ENCODE data around the gene CHST7. TPM values are rescaled to one million over a fixed set of nuclear protein-coding genes. Genes with fewer than 3 reads are reported as not detected.

CHST7 gene
- total RNA-seq, 4 donors from 2014 or later: 11.5 to 36.4 (median 19.6) TPM

DNA sequence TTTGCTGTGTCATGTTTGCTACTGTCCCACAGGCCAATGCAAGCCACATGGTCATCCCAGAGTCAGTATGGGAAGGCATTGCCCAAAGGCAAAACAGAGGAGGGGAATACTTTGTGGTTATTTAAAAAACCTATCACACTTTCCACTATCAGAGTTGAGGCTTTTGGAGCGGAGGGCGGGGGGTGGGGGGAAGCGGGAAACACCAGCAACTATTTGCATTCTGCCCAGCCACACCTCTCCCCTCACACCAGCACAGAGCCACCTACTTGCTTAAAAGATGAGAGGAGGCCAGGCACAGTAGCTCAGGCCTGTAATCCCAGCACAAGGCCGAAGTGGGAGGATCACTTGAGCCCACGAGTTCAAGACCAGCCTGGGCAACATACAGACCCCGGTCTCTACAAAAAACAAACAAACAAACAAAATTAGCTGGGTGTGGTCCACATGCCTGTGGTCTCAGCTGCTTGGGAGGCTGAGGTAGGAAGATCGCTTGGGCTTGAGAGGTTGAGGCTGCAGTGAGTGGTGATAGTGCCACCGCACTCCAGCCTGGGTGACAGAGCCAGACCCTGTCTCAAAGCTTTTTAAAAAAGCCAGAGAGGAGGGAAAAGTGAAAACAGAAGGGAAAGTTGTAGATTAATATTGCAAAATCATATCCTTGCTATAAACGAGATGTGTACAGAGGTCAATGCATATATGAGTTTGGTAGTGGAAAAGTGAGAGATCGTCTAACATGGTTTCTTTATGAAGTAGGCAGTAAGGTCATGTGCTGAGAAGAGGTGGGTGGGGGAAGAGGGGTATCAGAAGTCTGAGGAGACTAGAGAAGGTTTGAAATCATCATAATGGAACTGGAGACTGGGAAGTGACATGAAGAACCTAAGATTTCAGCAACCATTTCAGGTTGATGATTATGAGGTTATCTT lies 1.9 kb upstream of the CHST7 start:
- WGBS, 2 donors: 81 to 86% methylated on average over 10 of the region's 10 CpGs
- no peak overlapping the region for H3K4me3 ChIP-seq (ENCODE audit: low read depth, poor library complexity, severe bottlenecking)
- intact Hi-C loops (cut with DNase I; ENCODE audit: low total_unique reads): no loop called here
- TF ChIP-seq, protein P1, sequence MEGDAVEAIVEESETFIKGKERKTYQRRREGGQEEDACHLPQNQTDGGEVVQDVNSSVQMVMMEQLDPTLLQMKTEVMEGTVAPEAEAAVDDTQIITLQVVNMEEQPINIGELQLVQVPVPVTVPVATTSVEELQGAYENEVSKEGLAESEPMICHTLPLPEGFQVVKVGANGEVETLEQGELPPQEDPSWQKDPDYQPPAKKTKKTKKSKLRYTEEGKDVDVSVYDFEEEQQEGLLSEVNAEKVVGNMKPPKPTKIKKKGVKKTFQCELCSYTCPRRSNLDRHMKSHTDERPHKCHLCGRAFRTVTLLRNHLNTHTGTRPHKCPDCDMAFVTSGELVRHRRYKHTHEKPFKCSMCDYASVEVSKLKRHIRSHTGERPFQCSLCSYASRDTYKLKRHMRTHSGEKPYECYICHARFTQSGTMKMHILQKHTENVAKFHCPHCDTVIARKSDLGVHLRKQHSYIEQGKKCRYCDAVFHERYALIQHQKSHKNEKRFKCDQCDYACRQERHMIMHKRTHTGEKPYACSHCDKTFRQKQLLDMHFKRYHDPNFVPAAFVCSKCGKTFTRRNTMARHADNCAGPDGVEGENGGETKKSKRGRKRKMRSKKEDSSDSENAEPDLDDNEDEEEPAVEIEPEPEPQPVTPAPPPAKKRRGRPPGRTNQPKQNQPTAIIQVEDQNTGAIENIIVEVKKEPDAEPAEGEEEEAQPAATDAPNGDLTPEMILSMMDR (IDR thresholded peaks at IDR 0.05): no peak
- no peak for TF ChIP-seq POLR2A (IDR thresholded peaks at IDR 0.05)
- peak in 1 of 2 donors; percentile 14 for DNase-seq (ENCODE audit: low spot score in 2 of 2)

DNA sequence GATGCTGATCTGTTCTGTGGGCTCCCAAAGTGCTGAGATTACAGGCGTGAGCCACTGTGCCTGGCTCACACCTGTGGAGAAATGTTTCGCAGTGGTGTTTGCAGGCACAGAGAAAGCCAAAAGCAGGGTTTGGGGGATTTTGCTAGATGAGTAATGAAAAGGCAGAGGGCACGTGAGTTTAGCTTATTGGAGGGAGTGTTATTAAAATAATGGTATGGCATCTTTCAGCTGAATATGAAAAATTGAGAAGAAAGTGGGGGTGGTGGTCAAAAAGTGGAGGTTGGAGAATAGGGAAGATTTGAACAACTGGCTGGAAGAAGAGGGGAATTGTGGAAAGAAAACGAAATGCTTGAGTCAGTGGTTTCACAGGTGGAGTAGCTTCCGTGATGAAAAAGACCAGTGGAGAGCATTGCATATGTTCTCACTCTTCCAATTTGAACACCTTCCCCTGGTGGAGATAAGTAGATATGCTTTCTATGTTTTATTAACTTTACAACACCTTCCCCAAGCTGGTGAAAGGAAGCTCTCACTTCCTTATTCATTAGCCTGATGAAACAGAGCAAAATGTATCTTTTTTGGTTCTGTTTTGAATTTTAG lies 1.1 kb upstream of the CHST7 start:
- intact Hi-C loops (cut with DNase I; ENCODE audit: low total_unique reads): no loop called here
- TF ChIP-seq POLR2A (IDR thresholded peaks at IDR 0.05): no peak
- TF ChIP-seq, protein P1 (IDR thresholded peaks at IDR 0.05): no peak
- WGBS, 2 donors: 72 to 74% methylated on average over 5 of the region's 5 CpGs
- no peak overlapping the region for H3K4me3 ChIP-seq (ENCODE audit: low read depth, poor library complexity, severe bottlenecking)
- DNase-seq (ENCODE audit: low spot score in 2 of 2): peak in 1 of 2 donors; percentile 5

DNA sequence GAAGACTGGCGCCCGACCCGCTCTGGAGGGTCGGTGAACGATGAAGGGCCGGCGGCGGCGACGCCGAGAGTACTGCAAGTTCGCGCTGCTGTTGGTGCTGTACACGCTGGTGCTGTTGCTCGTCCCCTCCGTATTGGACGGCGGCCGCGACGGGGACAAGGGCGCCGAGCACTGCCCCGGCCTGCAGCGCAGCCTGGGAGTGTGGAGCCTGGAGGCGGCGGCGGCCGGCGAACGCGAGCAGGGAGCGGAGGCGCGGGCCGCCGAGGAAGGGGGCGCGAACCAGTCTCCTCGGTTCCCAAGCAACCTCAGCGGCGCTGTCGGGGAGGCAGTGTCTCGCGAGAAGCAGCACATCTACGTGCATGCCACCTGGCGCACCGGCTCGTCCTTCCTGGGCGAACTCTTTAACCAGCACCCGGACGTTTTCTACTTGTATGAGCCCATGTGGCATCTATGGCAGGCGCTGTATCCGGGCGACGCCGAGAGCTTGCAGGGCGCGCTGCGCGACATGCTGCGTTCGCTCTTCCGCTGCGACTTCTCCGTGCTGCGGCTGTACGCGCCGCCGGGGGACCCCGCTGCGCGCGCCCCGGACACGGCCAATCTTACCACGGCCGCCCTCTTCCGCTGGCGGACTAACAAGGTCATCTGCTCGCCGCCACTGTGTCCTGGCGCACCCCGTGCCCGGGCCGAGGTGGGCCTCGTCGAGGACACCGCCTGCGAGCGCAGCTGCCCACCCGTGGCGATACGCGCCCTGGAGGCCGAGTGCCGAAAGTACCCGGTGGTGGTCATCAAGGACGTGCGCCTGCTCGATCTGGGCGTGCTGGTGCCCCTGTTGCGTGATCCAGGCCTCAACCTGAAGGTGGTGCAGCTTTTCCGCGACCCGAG lies 568 bp downstream of the CHST7 start:
- DNase-seq (ENCODE audit: low spot score in 2 of 2): peak; percentile 28 to 88
- peak overlapping the region; percentile 43 for H3K4me3 ChIP-seq (ENCODE audit: low read depth, poor library complexity, severe bottlenecking)
- TF ChIP-seq POLR2A (IDR thresholded peaks at IDR 0.05): no peak
- TF ChIP-seq, protein P1 (IDR thresholded peaks at IDR 0.05): no peak
- WGBS, 2 donors: 0 to 63% methylated on average over 1 to 105 of the region's 107 CpGs
- intact Hi-C loops (cut with DNase I; ENCODE audit: low total_unique reads): no loop called here

DNA sequence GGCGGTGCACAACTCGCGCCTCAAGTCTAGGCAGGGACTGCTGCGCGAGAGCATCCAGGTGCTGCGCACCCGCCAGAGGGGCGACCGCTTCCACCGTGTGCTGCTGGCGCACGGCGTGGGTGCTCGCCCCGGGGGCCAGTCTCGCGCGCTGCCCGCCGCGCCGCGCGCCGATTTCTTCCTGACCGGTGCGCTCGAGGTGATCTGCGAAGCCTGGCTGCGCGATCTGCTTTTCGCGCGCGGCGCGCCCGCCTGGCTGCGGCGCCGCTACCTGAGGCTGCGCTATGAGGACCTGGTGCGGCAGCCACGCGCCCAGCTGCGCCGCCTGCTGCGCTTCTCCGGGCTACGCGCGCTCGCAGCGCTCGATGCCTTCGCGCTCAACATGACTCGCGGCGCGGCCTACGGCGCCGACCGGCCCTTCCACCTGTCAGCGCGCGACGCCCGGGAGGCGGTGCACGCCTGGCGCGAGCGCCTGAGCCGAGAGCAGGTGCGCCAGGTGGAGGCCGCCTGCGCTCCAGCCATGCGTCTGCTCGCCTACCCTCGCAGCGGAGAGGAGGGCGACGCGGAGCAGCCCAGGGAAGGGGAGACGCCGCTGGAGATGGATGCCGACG lies 1.3 kb downstream of the CHST7 start:
- intact Hi-C loops (cut with DNase I; ENCODE audit: low total_unique reads): no loop called here
- TF ChIP-seq, protein P1 (IDR thresholded peaks at IDR 0.05): no peak
- no peak for TF ChIP-seq POLR2A (IDR thresholded peaks at IDR 0.05)
- WGBS, 2 donors: 61% methylated on average over 66 of the region's 90 CpGs; no CpG with 5 or more reads in 1 of the 2 donors

DNA sequence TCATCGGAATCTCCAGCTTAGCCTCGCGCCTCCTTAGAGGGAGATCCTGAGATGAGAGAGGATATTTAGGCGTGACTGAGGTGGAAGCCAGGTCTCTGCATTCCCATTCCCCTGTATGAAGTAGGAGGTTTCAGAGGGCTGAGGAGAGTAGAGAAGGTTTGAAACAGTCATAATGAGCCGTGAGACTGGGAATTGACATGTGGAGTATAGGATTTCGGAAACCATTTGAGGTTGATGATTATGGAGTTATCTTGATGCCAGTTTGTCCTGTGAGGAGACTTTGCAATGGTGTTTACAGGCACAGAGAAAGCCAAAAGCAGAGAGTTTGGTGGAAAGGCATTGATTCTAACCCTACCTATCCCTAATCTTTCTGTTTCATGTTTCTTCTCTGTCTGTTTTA lies 2.0 kb downstream of the CHST7 start:
- 25 to 48% methylated on average over 6 of the region's 6 CpGs for WGBS, 2 donors

More for the DNA sequence above, 1.3 kb downstream of the CHST7 start:
- peak overlapping the region; percentile 43 for H3K4me3 ChIP-seq (ENCODE audit: low read depth, poor library complexity, severe bottlenecking)
- peak in 1 of 2 donors; percentile 63 for DNase-seq (ENCODE audit: low spot score in 2 of 2)

More for the DNA sequence above, 2.0 kb downstream of the CHST7 start:
- peak overlapping the region; percentile 43 for H3K4me3 ChIP-seq (ENCODE audit: low read depth, poor library complexity, severe bottlenecking)
- TF ChIP-seq, protein P1 (IDR thresholded peaks at IDR 0.05): no peak
- no peak for TF ChIP-seq POLR2A (IDR thresholded peaks at IDR 0.05)
- intact Hi-C loops (cut with DNase I; ENCODE audit: low total_unique reads): no loop called here
- DNase-seq (ENCODE audit: low spot score in 2 of 2): no peak
